ENCODE results near the gene PCGF1.
A peak's percentile ranks its signal among the peaks of the same experiment; 100 is the strongest.

Gene PCGF1

DNA sequence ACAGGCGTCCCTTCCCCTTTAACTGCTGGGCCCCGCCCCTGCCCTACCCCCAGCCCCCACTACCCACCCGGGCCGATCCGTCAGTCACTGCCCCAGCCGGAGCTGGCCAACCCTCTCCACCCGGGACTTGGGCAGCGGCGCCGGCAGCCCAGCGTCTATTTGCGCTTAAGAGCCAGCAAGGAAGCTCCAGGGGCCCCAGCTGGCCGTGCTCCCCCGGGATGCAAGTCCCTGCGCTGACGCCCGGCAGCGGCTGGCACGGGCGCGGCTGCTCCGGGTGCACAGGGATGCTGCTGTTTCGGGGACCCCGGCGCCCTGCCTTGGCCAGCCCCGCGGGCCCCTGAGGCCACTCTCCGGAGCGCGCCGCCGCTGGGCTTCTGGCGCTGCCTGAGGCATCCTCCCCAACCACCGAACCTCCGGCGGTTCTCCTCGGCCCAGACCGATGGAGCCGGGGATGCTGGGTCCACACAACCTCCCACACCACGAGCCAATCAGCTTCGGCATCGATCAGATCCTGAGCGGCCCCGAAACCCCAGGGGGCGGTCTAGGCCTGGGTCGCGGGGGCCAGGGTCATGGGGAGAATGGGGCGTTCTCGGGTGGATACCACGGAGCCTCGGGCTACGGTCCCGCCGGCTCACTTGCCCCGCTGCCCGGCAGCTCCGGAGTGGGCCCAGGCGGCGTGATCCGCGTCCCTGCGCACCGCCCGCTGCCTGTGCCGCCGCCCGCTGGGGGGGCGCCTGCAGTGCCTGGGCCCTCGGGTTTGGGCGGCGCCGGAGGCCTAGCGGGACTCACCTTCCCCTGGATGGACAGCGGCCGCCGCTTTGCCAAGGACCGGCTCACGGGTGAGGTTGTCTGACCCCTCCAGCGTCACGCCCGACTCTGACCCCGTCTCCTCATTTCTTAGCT is 7.1 kb upstream of the PCGF1 start, which contains the start of gene TLX2:
TLX2 (plus strand) TSS at position 83 of the 903 bp plus-strand sequence; CDS start at position 440, 357 bp downstream.
- DNase-seq = no peak

DNA sequence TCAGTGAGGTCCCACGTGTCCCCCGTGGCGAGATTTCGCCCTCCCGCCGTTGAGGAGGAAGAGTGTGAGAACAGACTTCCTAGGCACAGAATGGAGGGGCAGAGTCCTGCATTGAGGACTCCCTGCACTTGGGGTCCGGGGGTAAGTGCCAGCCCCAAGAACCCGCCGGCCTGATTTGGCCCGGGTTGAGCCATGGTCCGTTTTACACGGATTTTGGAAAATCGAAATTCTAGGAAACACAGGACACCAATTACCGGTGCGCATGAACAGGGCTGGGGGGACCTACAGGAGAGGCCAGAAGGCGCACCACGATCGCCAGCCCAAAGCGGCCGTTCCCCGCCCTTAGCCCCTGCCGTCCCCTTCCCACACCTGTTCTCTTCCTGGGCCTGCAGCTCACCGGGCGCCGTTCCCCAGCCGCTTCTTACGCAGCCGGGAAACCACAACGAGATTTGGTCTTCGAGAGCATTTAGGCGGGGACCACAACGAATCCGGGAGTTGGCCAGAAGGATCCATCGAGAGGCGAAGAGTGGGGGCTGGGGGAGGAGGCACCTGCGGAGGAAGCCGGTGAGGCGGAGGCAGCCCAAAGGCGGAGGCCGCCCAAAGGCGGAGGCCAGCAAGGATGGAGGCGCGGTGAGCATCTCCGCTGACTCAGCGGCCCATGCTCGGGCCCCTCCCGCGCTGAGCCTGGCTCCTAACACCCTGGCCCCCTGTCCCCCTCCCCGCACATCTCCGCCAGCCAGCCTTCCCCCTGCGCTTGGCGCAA is 6.3 kb upstream of the PCGF1 start:
- peak; percentile 51 for DNase-seq

DNA sequence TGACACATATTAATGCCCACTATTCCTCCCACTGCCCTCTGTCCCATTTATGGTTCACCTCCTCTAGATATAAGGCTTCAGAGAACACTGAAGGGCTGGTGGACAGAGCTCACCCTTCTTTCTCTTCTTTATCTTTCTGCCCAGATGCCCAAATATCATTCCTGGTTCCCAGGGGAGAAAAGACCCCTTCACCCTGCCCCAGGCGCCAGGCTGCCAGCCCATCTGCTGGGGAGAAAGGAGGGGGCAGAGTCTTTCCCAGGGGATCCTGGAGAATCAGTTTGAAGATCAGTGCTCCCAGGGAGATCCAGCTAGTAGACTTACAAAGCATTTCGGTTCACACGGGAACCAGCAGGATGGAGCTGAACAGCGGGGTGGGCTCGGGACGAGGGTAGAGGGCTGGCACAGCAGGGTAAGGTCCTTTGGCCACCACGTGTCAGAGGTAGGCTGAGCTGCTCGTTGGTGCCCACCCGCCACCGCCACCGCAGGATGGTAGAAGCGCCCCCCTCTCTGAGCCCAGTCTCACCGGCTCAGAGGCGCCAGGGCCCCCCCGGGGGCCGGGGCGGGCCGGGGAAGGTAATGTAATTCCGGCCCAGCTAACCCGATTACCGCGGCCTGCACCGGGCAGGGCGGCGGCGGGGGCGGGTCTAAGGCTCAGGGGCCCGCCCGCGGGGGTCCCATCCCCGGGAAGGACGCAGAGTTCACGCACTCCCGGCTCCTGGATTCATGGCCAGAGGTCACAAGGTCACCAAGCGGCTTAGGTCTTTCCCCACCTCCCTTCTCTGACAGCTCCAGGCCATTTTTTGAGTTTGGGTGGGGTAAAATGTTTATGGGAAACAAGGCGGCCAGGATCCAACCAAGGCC is 5.5 kb upstream of the PCGF1 start:
- DNase-seq = no peak

DNA sequence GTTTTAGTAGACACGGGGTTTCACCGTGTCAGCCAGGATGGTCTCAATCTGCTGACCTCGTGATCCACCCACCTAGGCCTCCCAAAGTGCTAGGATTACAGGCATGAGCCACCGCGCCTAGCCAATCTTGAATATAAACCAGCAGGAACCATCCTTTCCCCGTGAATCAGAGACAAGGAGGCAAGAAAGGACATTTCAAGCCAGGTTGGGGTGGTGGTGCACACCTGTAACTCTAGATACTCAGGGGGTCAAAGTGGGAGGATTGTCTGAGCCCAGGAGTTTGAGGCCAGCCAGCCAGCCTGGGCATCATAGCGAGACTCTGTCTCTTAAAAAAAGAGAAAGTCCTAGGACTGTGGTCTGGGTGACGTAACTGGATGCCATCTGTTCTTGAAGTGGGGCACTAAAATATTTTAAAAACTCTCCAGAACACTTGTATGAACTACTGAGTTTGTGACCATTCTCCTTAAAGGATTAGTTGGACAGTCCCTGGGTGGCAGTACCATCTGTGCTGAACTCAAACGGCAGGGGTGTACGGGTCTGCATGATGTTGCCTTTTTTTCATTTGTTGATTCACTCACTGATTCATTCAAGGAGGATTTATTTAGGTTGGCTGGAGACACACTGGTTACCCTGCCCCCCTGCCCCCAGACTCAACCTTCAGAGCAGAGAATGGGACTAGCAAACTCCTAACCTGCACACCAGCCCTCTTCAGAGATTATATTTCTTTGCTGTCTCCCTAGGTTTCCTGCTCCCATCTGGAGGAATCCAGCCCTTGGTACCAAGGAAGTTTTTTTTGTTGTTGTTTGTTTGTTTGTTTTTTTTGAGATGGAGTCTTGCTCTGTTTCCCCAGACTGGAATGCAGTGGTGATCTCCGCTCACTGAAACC is 3.9 kb upstream of the PCGF1 start:
- no peak for DNase-seq

DNA sequence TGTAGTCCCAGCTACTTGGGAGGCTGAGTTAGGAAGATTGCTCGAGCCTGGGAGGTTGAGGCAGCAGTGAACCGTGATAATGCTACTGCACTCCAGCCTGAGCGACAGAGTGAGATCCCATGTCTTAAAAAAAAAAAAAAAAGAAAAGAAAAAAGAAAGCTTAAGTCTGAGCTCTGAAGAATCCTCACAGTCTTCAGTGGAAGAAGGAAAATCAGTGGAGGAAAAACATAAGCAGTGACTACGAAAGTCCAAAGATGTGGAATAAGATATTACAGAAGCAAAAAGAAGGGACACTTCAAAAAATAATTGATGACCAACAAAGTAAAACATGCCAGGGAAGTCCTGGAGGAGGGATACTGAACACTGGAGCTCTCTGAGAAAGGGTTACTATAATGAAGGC is 2.8 kb upstream of the PCGF1 start:
- no peak for DNase-seq

DNA sequence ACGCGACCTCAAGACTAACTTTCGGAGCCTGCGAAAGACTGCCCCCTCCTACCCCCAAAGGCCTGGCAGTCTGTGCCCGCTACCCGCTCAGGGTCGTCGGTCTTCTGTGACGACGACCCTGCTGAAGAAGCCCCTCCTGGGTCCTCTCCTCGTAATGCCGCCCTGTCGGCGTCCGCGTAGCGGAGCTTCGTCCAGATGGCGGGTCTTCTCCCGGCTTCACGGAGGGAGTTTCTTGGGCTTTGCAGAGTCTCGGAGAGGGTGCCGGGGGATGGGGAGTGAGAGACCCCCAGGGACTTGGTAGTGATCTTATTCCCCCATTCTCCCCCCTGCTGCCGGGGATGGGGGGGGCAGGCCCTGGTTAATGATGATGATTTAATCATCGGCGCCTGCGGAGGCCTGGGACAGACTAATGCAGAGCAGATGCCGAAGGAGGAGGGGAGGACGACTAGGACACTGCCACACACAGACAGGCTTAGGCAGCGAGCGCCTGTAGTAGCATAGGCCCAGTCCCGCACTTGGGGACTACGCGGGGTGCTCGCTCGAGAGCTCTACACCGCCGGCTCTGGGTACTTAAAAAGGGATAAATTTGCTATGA is 528 bp upstream of the PCGF1 start:
- DNase-seq = peak; percentile 40

DNA sequence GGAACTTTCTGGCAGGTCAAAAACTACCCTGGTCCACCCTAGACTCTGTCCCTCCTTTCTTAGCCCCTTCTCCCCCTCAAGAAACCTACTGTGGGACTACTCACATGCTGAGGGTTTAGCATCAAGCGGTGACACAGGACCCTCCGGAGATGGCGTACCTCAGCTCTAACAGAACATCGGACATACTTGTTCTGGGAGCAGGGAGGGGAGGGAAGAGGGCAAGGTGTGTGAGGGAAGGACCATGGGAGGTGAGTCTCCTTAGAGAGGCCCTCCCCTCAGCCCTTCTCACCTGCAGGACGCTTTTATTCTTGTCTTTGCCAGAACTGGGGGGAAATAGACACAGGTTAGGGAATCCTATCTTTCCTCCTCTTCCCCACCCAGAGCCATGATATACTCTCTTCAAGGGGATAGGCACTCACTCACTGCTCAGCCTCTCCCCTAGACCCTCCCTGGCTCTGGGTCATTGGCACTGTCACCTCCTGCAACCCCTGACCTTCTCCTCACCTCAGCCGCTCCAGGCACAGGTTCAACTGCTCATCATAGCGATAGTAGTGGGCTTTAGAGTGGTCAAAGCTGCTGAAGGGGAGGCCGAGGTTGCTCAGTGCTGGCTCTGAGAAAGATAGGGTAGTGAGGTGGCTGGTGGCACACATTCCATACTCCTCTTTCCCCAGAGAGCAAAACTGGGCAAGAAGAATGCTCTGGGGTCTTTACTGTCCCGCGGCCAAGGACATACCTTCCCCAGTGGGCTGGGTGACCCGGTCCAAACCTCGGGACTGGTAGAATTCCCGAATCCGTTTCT is 1.8 kb downstream of the PCGF1 start:
- DNase-seq = no peak

DNA sequence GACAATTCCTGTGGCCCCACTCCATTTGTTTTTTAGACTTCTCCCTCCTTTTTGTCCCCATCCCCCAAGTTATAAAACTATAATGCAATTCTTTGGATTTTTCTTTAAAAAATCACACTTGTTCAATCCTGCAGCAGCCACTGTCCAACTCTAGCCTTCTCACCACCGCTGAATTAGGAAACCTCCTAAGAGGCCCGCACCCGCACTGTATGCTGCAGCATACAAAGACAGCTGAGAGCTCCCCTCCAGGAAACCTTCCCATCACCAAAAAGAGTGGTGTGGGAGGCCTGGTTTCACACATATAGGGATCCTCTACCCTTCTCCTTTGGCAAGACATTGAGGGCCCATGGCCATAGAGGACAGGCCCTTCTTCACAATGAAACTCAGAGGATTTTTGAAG is 2.9 kb downstream of the PCGF1 start:
- no peak for DNase-seq

DNA sequence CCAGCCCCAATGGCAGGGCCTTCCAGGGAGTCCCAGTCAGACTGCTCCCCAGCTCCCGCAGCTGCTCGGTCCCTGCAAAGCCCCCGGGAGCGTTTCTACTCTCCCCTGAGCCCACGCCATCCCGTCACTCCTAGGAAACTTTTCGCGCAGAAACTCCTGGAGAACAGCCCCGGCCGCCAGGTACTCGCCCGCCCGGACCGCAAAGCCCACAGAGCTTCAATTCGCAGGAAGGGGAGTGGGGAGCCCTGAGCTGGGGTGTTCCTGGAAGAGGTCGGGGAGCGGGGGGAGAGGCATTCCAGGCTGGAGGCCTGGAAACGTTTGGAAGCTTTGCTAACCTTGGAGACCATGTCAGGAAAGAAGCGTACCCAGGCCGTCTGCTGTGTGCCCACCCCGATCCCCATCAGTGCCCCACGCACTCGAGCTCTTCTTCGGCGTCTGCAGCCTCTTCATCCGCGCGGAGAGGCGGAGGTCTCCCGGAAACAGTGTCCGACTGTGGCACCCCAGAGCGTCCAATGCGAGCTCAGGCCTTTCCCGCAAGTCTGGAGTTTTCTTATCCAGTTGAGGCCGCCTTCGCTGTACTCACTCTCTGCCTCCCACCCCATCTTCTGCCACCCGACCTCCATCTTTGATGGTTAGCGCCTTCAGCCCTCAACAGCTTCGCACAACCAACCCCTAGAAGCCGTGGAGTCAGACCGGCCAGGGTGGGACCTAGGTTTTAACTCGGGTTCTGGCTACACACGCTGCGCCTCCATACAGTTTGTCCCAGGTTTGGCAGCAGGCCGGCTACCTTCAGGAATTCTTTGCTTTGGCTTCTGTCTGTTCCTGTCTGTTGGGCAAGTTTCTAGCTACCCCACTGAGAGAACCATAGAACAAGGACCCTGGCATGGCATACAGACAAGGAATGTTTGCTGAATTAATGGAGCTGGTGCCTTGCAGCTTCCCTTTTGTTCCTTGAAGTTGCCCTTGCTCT is 3.7 kb downstream of the PCGF1 start:
- DNase-seq = no peak

DNA sequence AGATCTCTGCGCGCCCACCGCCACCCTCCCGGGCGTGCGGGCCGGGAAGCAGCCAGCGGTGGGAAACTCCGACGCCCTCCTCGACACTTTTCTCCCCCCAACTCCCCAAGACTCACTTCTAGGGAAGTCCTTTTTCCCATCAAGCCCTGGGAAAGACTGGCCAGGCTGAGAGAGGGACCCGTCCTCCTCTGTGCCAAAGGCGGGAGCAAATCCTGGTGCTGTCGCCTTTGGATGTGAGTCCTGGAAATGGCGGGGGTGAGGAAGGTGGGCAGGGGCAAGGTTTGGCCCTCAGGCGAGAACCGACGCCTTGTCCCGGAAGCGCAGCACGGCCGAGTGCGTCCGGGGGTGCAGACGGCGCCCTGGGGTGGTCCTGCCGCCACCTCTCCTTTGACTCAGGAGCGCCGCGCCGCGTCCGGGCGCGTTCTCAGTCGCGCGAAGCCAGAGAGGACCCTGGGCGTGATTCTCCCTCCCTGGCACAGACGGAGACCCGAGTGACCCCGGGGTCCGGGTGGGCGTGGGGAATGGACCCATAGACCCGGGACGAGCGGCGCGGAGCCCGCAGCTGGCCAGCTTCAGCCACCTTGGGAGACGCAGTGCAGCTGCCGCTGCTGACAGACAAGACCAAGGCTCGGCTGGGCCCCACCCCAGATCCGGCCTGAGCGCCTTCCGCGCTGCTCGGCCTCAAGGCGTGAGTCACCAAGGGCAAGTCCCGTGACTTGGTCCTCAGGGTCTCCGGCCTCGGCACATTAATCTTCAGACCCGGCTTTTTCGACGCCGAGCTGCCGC is 4.6 kb downstream of the PCGF1 start:
- peak; percentile 74 for DNase-seq

DNA sequence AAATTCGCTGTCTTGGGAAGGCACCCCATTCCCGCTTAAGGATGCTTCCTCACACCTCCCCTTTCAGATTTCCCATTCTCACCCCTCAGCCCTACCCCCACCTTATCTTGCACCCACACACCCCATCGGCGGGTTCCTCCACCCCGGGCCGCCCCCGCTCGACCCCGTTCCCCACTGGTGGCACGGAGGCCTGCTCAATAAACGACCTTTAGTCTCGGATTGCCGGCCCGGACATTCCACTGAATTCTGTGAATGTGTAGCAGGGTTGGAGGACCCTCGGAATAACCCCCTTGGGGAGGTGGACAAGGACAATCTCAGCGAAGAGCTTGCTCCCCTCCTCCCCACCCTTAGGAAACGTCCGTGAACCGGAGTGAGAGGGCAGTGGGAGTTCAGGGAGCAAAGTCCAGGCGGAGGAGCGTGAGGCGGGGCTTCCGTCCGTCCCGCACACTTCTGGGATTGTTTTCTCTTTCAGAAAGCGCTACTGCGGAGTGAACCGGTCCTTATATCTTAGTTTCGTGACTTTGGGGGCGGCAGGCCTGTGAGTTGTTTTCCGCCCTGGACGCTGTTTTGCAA is 5.3 kb downstream of the PCGF1 start:
- no peak for DNase-seq

DNA sequence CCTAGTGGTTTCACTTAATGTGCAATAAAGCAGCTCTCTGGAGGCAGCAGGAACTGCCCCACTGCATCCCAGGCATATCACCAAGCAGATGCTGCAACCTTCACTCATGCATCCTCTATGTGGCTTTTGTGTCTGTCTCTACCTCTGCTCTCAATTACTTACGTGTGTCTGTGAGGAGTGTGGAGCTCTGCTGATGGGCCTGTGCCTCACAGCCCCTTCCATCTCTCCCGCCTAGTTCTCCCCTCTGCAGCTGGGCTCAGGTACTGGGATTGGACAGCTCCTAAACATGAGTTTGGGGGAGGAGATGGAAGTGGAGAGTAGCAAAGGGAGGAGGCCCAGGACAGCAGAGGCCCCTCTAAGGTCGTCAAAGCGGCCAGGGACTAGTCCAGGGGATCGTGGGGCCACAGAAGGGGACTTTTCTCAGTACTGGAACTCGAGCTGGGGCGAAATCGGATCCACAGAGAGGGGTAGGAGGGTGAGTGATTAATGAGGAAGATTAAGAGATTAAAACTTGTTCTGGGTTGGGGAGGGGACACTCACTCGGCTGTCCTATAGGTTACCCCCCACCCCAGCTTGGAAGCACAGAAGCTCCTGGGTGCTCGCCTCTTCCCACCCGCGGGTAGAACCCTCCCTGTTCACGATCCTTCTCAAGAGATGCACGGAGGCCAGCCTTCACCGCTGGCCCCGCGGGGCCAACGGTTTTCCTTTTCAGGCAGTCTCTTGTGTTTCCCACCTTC is 6.0 kb downstream of the PCGF1 start:
- DNase-seq = no peak

DNA sequence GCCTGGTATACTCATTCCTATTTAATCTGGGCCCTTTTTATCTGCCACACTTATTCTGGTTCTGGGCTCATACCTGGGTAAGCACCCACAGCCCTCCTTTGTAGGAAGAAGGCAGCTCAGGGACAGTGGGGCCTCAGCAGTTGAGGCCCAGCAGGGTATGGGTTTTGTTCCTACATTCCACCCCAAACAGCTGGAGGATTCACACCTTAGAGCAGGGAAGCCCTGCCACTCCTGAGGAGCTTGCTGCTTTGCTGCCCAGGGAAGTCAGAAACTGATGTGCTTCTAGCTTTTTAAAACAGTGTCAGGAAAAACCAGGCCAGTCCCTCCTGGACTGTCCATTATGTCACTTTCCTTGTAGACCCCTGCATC is 6.9 kb downstream of the PCGF1 start:
- no peak for DNase-seq

DNA sequence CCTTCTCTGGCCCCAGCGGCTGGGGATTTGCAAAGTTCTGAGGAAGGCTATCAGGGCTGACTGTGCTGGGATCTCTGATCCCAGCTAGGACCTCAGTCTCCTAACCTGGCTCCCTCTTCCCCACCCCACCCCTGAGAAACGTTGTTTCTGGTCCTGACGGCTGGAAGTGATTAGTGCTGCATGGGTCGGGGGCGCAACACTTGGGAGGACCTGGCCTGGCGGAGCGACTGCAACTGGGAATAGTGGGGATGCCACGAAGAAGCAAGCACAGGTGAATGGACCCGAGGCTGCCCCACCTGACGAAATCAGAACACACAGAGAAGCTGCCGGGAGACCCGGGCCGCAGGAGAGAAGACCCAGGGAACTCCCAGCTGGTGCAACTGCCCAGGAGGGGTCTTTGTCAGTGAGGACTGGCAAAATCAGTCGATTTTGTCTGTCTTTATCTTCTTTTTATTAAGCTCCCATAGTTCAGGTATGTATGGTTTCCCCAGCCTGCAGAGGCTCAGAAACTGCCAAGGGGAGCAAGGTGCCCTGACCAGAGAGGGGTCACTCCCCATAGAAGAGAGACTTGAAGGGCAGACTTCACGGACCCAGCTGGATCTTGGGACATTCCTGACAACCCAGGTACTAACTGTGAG is 7.4 kb downstream of the PCGF1 start:
- no peak for DNase-seq

DNA sequence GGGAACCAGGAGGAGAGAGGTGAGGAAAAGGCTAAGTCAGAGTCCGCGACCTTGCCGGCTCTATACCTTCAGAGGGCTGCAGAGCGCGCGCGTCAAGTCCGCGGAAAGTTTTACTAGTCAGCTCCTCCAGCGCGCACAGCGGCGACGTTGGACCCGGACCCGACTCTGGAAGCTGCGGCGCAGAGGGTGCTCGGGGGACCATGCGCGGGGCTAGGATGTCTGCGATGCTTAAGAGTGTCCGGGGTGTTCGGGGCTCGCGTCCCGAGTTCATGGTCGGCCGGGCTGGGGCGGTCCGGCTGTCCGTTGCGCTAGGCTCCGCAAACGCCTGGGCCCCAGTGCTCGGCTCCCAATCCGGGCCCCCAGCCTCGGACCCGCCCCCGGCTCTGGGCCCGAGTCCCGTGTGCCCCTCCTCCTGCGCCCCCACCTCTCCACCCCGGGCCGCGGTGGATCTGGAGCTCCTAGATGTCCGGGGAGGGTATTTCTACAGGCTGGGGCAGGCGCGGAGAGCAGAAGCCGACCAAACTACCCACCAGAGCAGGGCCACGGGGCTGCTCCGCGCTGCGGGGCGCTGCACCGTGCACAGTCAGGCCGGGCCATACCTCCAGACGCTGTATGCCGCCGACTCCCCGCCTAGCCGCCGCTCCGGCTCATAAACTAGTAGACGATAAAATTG is 8.1 kb downstream of the PCGF1 start, which contains the start of gene LBX2:
LBX2 (minus strand) TSS at position 337 of the 673 bp plus-strand sequence; CDS start at position 271, 66 bp downstream.
- peak; percentile 65 for DNase-seq
